WTC11 (cell line): ENCODE measurements around the gene ATP11A. TPM values are rescaled to one million over a fixed set of nuclear protein-coding genes. Genes with fewer than 3 reads are reported as not detected.

ENCODE experiments used
- ATAC-seq: fragments of 200-7000 bp; cut with Tn5 transposase; 2 replicates; pipeline ENCODE4 v1.10.0; 2021; ENCODE audit warnings: mild to moderate bottlenecking, moderate library complexity
- CTCF ChIA-PET: fragments of 300-600 bp; sonication (Branson Sonifier 250); formaldehyde crosslinking; loops from one replicate; lab custom pipeline; 2021; ENCODE audit warnings: antibody characterized with exemption; lab: Charles Lee
- POLR2A ChIA-PET: fragments of 350-600 bp; sonication (Branson Sonifier 250); formaldehyde crosslinking; loops from one replicate; lab custom pipeline; 2021; ENCODE audit warnings: antibody characterized with exemption; lab: Charles Lee
- DNase-seq: peaks from one replicate; pipeline ENCODE4 v3.0.0; 2021; ENCODE audit warnings: low spot score
- H3K27ac Mint-ChIP-seq: 2 replicates; pipeline ENCODE4 v1.8.0; 2021; ENCODE audit warnings: mixed read lengths
- H3K27me3 Mint-ChIP-seq: 2 replicates; pipeline ENCODE4 v1.8.0; 2021; ENCODE audit warnings: low read depth, mild to moderate bottlenecking, moderate library complexity, mixed read lengths
- H3K36me3 Mint-ChIP-seq: 2 replicates; pipeline ENCODE4 v1.8.0; 2021; ENCODE audit warnings: mixed read lengths
- H3K4me1 Mint-ChIP-seq: 2 replicates; pipeline ENCODE4 v1.8.0; 2022; ENCODE audit warnings: mixed read lengths
- H3K4me3 Mint-ChIP-seq: 2 replicates; pipeline ENCODE4 v1.8.0; 2021; ENCODE audit warnings: mild to moderate bottlenecking, moderate library complexity, mixed read lengths
- H3K9me3 Mint-ChIP-seq: 2 replicates; pipeline ENCODE4 v1.8.0; 2021; ENCODE audit warnings: mixed read lengths
- AFF4 ChIP-seq: sonication (generic); formaldehyde crosslinking; IDR thresholded peaks from 2 replicates; pipeline ENCODE4 v1.8.1; 2023; ENCODE audit warnings: mild to moderate bottlenecking, missing genetic modification reagents, borderline replicate concordance
- AR ChIP-seq: fragments of 250-450 bp; sonication (Bioruptor Pico); IDR thresholded peaks from 2 replicates; pipeline ENCODE4 v1.9.0; 2021; ENCODE audit warnings: mild to moderate bottlenecking
- CREB1 ChIP-seq: sonication (generic); formaldehyde crosslinking; IDR thresholded peaks from 2 replicates; pipeline ENCODE4 v1.8.0; 2023; ENCODE audit warnings: mild to moderate bottlenecking, missing genetic modification reagents
- CREM ChIP-seq: sonication (generic); formaldehyde crosslinking; IDR thresholded peaks from 2 replicates; pipeline ENCODE4 v1.8.1; 2022; ENCODE audit warnings: mild to moderate bottlenecking, missing genetic modification reagents, moderate library complexity
- E2F1 ChIP-seq: sonication (generic); formaldehyde crosslinking; IDR thresholded peaks from 2 replicates; pipeline ENCODE4 v1.8.0; 2022; ENCODE audit warnings: mild to moderate bottlenecking, missing genetic modification reagents
- HMGXB4 ChIP-seq: sonication (generic); formaldehyde crosslinking; IDR thresholded peaks from 2 replicates; pipeline ENCODE4 v1.8.1; 2023; ENCODE audit warnings: mild to moderate bottlenecking, moderate library complexity, missing genetic modification reagents
- NFATC4 ChIP-seq: fragments of 250-450 bp; sonication (Bioruptor Pico); IDR thresholded peaks from 2 replicates; pipeline ENCODE4 v1.9.0; 2021; ENCODE audit warnings: mild to moderate bottlenecking
- NFYB ChIP-seq: sonication (generic); formaldehyde crosslinking; conservative IDR thresholded peaks from 2 replicates; pipeline ENCODE4 v1.8.0; 2022; ENCODE audit warnings: low read depth, missing genetic modification reagents
- NR2C2 ChIP-seq: sonication (generic); formaldehyde crosslinking; IDR thresholded peaks from 2 replicates; pipeline ENCODE4 v1.8.0; 2022; ENCODE audit warnings: mild to moderate bottlenecking, missing genetic modification reagents
- OVOL2 ChIP-seq: fragments of 250-450 bp; sonication (Bioruptor Pico); IDR thresholded peaks from 2 replicates; pipeline ENCODE4 v1.9.0; 2021; ENCODE audit warnings: mild to moderate bottlenecking, borderline replicate concordance
- PRRX2 ChIP-seq: fragments of 250-450 bp; sonication (Bioruptor Pico); IDR thresholded peaks from 2 replicates; pipeline ENCODE4 v1.8.0; 2021; ENCODE audit warnings: mild to moderate bottlenecking
- SP1 ChIP-seq: sonication (generic); formaldehyde crosslinking; conservative IDR thresholded peaks from 2 replicates; pipeline ENCODE4 v1.8.1; 2022; ENCODE audit warnings: missing genetic modification reagents
- TCF7 ChIP-seq: sonication (generic); formaldehyde crosslinking; IDR thresholded peaks from 2 replicates; pipeline ENCODE4 v1.8.0; 2022; ENCODE audit warnings: mild to moderate bottlenecking, low read depth, missing genetic modification reagents, moderate library complexity
- ZBTB21 ChIP-seq: sonication (generic); formaldehyde crosslinking; IDR thresholded peaks from 2 replicates; pipeline ENCODE4 v1.8.1; 2023; ENCODE audit warnings: mild to moderate bottlenecking, missing genetic modification reagents, borderline replicate concordance
- ZNF416 ChIP-seq: fragments of 250-450 bp; sonication (Bioruptor Pico); IDR thresholded peaks from 2 replicates; pipeline ENCODE4 v1.9.0; 2021; ENCODE audit warnings: mild to moderate bottlenecking, inconsistent platforms
- ZNF671 ChIP-seq: fragments of 250-450 bp; sonication (Bioruptor Pico); IDR thresholded peaks from 2 replicates; pipeline ENCODE4 v1.8.0; 2021; ENCODE audit warnings: mild to moderate bottlenecking
- total RNA-seq: library from RNA; stranded (reverse); gene quantifications from 3 replicates; pipeline ENCODE4 v1.2.3, GENCODE V29; 2021
- TF ChIP-seq, protein P1 (sequence below): fragments of 200-600 bp; IDR thresholded peaks from 2 replicates; pipeline ENCODE4 v1.8.0; 2022; ENCODE audit warnings: antibody characterized with exemption
- TF ChIP-seq, protein P2 (sequence below): fragments of 250-450 bp; sonication (Bioruptor Pico); IDR thresholded peaks from 2 replicates; pipeline ENCODE4 v1.9.0; 2021; ENCODE audit warnings: moderate library complexity, mild to moderate bottlenecking, inconsistent platforms, borderline replicate concordance
- TF ChIP-seq, protein P3 (sequence below): sonication (generic); formaldehyde crosslinking; IDR thresholded peaks from 2 replicates; pipeline ENCODE4 v1.8.0; 2022; ENCODE audit warnings: mild to moderate bottlenecking, missing genetic modification reagents
- TF ChIP-seq, protein P4 (sequence below): sonication (generic); formaldehyde crosslinking; IDR thresholded peaks from 2 replicates; pipeline ENCODE4 v1.8.1; 2022; ENCODE audit warnings: low read depth, missing genetic modification reagents, borderline replicate concordance

ATP11A gene
- total RNA-seq, 1 experiment from 2014 or later: 100 TPM

DNA sequence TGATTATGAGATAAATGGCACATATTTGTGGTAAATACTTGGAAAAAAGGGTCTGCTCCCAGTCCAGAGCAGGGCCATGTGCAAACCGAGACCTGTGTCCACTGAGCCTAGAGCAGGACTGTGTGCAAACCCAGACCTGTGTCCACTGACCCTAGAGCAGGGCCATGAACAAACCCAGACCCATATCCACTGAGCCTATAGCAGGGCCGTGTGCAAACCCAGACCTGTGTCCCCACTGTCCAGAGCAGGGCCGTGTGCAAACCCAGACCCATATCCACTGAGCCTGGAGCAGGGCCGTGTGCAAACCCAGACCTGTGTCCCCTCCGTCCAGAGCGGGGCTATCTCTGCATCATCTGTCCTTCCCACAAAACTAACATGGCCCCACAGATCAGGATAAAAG lies 136.0 kb downstream of the ATP11A start (continued):
- TF ChIP-seq ZBTB21 (CRISPR knock-in tag) (no peak), ZNF416 (CRISPR knock-in tag) (no peak)

- Mint-ChIP-seq H3K9me3 (no peaks in the 10 kb centered on the region), H3K36me3 (peaks cover 83% of the 10 kb centered on the region)
- POLR2A ChIA-PET: no interaction called here
- ATAC-seq: no peak
- TF ChIP-seq E2F1: no peak
- TF ChIP-seq, protein P1, sequence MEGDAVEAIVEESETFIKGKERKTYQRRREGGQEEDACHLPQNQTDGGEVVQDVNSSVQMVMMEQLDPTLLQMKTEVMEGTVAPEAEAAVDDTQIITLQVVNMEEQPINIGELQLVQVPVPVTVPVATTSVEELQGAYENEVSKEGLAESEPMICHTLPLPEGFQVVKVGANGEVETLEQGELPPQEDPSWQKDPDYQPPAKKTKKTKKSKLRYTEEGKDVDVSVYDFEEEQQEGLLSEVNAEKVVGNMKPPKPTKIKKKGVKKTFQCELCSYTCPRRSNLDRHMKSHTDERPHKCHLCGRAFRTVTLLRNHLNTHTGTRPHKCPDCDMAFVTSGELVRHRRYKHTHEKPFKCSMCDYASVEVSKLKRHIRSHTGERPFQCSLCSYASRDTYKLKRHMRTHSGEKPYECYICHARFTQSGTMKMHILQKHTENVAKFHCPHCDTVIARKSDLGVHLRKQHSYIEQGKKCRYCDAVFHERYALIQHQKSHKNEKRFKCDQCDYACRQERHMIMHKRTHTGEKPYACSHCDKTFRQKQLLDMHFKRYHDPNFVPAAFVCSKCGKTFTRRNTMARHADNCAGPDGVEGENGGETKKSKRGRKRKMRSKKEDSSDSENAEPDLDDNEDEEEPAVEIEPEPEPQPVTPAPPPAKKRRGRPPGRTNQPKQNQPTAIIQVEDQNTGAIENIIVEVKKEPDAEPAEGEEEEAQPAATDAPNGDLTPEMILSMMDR: no peak
- TF ChIP-seq NR2C2 (CRISPR knock-in tag): no peak
- no peak for TF ChIP-seq ZNF671 (CRISPR knock-in tag)
- no peak for TF ChIP-seq OVOL2
- TF ChIP-seq, protein P2, sequence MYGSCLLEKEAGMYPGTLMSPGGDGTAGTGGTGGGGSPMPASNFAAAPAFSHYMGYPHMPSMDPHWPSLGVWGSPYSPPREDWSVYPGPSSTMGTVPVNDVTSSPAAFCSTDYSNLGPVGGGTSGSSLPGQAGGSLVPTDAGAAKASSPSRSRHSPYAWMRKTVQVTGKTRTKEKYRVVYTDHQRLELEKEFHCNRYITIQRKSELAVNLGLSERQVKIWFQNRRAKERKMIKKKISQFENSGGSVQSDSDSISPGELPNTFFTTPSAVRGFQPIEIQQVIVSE: no peak
- TF ChIP-seq, all 79 proteins: peak for 0
- Mint-ChIP-seq H3K4me3 (no peak overlapping the region), H3K4me1 (no peaks in the 10 kb centered on the region), H3K27me3 (no peaks in the 10 kb centered on the region), H3K27ac (no peak overlapping the region; the same call in 1 of the 2 replicates)
- DNase-seq: no peak
- CTCF ChIA-PET: no interaction called here
These were observed 136.7 kb downstream of the ATP11A start for GRCh38 chr13:112826565-112826964.

GRCh38 chr13:112828082-112828699 lies 138.4 kb downstream of the ATP11A start:
- no peaks in the 10 kb centered on the region for H3K4me1 Mint-ChIP-seq
- H3K4me3 Mint-ChIP-seq: no peak overlapping the region
- peaks cover 89% of the 10 kb centered on the region for H3K36me3 Mint-ChIP-seq
- ATAC-seq (no peak), DNase-seq (no peak)
- POLR2A ChIA-PET: no interaction called here
- no peaks in the 10 kb centered on the region for H3K9me3 Mint-ChIP-seq
- H3K27ac Mint-ChIP-seq: 0 out of 2 replicates have a peak overlapping the region, but pooled peaks have one; percentile 49
- CTCF ChIA-PET: no interaction called here
- H3K27me3 Mint-ChIP-seq: no peaks in the 10 kb centered on the region
- TF ChIP-seq SP1 (CRISPR knock-in tag) (no peak), HMGXB4 (CRISPR knock-in tag) (no peak), NFATC4 (CRISPR knock-in tag) (no peak), CREB1 (CRISPR knock-in tag) (no peak), PRRX2 (CRISPR knock-in tag) (no peak), AR (CRISPR knock-in tag) (no peak), NFYB (CRISPR knock-in tag) (no peak), TCF7 (CRISPR knock-in tag) (no peak), AFF4 (CRISPR knock-in tag) (no peak), CREM (CRISPR knock-in tag) (no peak)
- TF ChIP-seq, protein P3, sequence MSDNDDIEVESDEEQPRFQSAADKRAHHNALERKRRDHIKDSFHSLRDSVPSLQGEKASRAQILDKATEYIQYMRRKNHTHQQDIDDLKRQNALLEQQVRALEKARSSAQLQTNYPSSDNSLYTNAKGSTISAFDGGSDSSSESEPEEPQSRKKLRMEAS: no peak
- TF ChIP-seq, protein P4, sequence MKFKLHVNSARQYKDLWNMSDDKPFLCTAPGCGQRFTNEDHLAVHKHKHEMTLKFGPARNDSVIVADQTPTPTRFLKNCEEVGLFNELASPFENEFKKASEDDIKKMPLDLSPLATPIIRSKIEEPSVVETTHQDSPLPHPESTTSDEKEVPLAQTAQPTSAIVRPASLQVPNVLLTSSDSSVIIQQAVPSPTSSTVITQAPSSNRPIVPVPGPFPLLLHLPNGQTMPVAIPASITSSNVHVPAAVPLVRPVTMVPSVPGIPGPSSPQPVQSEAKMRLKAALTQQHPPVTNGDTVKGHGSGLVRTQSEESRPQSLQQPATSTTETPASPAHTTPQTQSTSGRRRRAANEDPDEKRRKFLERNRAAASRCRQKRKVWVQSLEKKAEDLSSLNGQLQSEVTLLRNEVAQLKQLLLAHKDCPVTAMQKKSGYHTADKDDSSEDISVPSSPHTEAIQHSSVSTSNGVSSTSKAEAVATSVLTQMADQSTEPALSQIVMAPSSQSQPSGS (CRISPR knock-in tag): no peak
